NCI-H187 treated with DMSO at 0.1 percent for 48 hours (cell line): Measurements from ENCODE around the gene LACTB.

Experiments used
- DNase-seq: peaks from one replicate; lab custom pipeline; 2025; lab: John Stamatoyannopoulos, UW

Gene LACTB

GRCh38 chr15:63172851-63173451 lies 51.3 kb downstream of the LACTB start:
- DNase-seq = no peak

- DNase-seq = no peak
Observed at GRCh38 chr15:63176302-63176701, 54.6 kb downstream of the LACTB start.

- no peak for DNase-seq
Observed at GRCh38 chr15:63178034-63178433, 56.4 kb downstream of the LACTB start.

- DNase-seq = no peak
Observed at GRCh38 chr15:63180746-63181145, 59.1 kb downstream of the LACTB start.

GRCh38 chr15:63181648-63182047 lies 60.0 kb downstream of the LACTB start:
- DNase-seq = no peak

GRCh38 chr15:63185206-63185605 lies 63.5 kb downstream of the LACTB start:
- no peak for DNase-seq

GRCh38 chr15:63186065-63186464 lies 64.4 kb downstream of the LACTB start:
- DNase-seq = no peak

- no peak for DNase-seq
Observed at GRCh38 chr15:63187589-63188226, 66.0 kb downstream of the LACTB start.

GRCh38 chr15:63188247-63188925 lies 66.7 kb downstream of the LACTB start:
- DNase-seq = no peak

GRCh38 chr15:63188926-63189871 lies 67.5 kb downstream of the LACTB start, which contains the start of gene RAB8B:
TSS of gene RAB8B (plus strand) at chr15:63189606. CDS start at chr15:63189625, 19 bp downstream.
- peak; percentile 34 for DNase-seq

- no peak for DNase-seq
Observed at GRCh38 chr15:63189941-63190768, 68.5 kb downstream of the LACTB start.

GRCh38 chr15:63190769-63191649 lies 69.3 kb downstream of the LACTB start:
- no peak for DNase-seq
